HepG2 (cell line): ENCODE data around the gene SGF29. TPM values are rescaled to one million over a fixed set of nuclear protein-coding genes. Genes with fewer than 3 reads are reported as not detected.

ENCODE experiments used
- MAZ ChIP-seq, 2 experiments: sonication (generic) in 1 of 2; formaldehyde crosslinking in 1 of 2; IDR thresholded peaks; 2 replicates each; pipeline versions ENCODE4 v1.5.0 to v1.6.1; 2012 to 2020; ENCODE audit warnings: low read depth in 2 of 2, mild to moderate bottlenecking in 2 of 2, borderline replicate concordance in 1 of 2, improper control_type of control experiment in 1 of 2, low read length in 1 of 2, missing genetic modification reagents in 1 of 2, moderate library complexity in 1 of 2
- MTERF4 ChIP-seq: sonication (generic); formaldehyde crosslinking; IDR thresholded peaks from 2 replicates; pipeline ENCODE4 v1.8.0; 2023; ENCODE audit warnings: mild to moderate bottlenecking, missing genetic modification reagents
- RBFOX2 ChIP-seq: fragments of 200-400 bp; formaldehyde crosslinking; IDR thresholded peaks from 2 replicates; pipeline ENCODE4 v1.6.1; 2017; ENCODE audit warnings: low read depth, mild to moderate bottlenecking, low read length
- TFDP1 ChIP-seq: IDR thresholded peaks from 2 replicates; pipeline ENCODE4 v1.6.1; 2016; ENCODE audit warnings: missing compliant biosample characterization, missing genetic modification reagents, borderline replicate concordance
- ZBTB40 ChIP-seq, 2 experiments: fragments of 450-650 bp in 1 of 2; sonication (generic) in 1 of 2; formaldehyde crosslinking in 1 of 2; IDR thresholded peaks; 2 replicates each; pipeline versions ENCODE4 v1.6.1 to v1.8.0; 2016 to 2022; ENCODE audit warnings: antibody characterized with exemption in 1 of 2, mild to moderate bottlenecking in 1 of 2, missing genetic modification reagents in 1 of 2
- ZIK1 ChIP-seq: sonication (generic); formaldehyde crosslinking; IDR thresholded peaks from 2 replicates; pipeline ENCODE4 v1.5.0; 2020; ENCODE audit warnings: mild to moderate bottlenecking, low read depth, missing genetic modification reagents, borderline replicate concordance
- ZNF235 ChIP-seq: sonication (generic); formaldehyde crosslinking; IDR thresholded peaks from 2 replicates; pipeline ENCODE4 v1.8.1; 2023; ENCODE audit warnings: mild to moderate bottlenecking, missing genetic modification reagents, borderline replicate concordance
- ZNF34 ChIP-seq: sonication (generic); formaldehyde crosslinking; IDR thresholded peaks from 2 replicates; pipeline ENCODE4 v1.4.0; 2020; ENCODE audit warnings: mild to moderate bottlenecking, missing genetic modification reagents, borderline replicate concordance
- ZNF510 ChIP-seq: sonication (generic); formaldehyde crosslinking; IDR thresholded peaks from 2 replicates; pipeline ENCODE4 v1.4.0; 2020; ENCODE audit warnings: low read depth, mild to moderate bottlenecking, missing genetic modification reagents
- ZNF556 ChIP-seq: sonication (generic); formaldehyde crosslinking; IDR thresholded peaks from 2 replicates; pipeline ENCODE4 v1.4.0; 2020; ENCODE audit warnings: mild to moderate bottlenecking, missing genetic modification reagents, borderline replicate concordance
- ZSCAN22 ChIP-seq: sonication (generic); formaldehyde crosslinking; IDR thresholded peaks from 2 replicates; pipeline ENCODE4 v1.4.0; 2020; ENCODE audit warnings: mild to moderate bottlenecking, missing genetic modification reagents
- polyA plus RNA-seq, 8 experiments: library from polyadenylated mRNA; depleted of rRNA in 3 of 8; stranded (reverse) in 7 of 8; unstranded in 1 of 8; fragments of >200 nt; fragmentation: Illumina TruSeq in 4 of 8; extraction: Trizol in 4 of 8; gene quantifications; 2 replicates each; pipeline versions ENCODE4 v1.2.1 to v1.2.3, GENCODE V29; 2011 to 2016; ENCODE audit warnings: low read depth in 4 of 8, missing spikeins in 1 of 8, mixed read lengths in 1 of 8; ENCODE audit not compliant: insufficient read depth in 1 of 8
- total RNA-seq, 5 experiments: library from RNA; depleted of rRNA; stranded (reverse); fragments of >200 nt; fragmentation: Illumina TruSeq; extraction: Trizol; gene quantifications; 2 replicates each; pipeline ENCODE4 v1.2.3, GENCODE V29; 2016; ENCODE audit warnings: low read depth in 1 of 5
- TF ChIP-seq, protein P1 (sequence below): sonication (generic); formaldehyde crosslinking; IDR thresholded peaks from 2 replicates; pipeline ENCODE4 v1.5.1; 2020; ENCODE audit warnings: missing genetic modification reagents, mild to moderate bottlenecking, borderline replicate concordance

The SGF29 gene
- total and polyA plus RNA-seq, 2 of the 13 experiments (the other 11 are each of a cell fraction or from before 2014, with no cell fraction given), result 5.0 to 29.4 TPM

- TF ChIP-seq ZBTB40 (IDR thresholded peaks at IDR 0.05) (no peak), ZBTB40 (CRISPR knock-in tag; IDR thresholded peaks at IDR 0.05) (no peak), ZSCAN22 (no peak), MAZ (IDR thresholded peaks at IDR 0.05; ENCODE audit: borderline replicate concordance, low read depth, low read length) (no peak), MAZ (CRISPR knock-in tag; IDR thresholded peaks at IDR 0.05; ENCODE audit: low read depth) (no peak), ZNF556 (CRISPR knock-in tag) (no peak), TFDP1 (CRISPR knock-in tag) (no peak), ZNF34 (no peak), MTERF4 (no peak), ZNF510 (CRISPR knock-in tag) (no peak), ZIK1 (no peak), RBFOX2 (0 out of 2 replicates have a peak, but pooled peaks have one; percentile 7), ZNF235 (CRISPR knock-in tag) (no peak)
- TF ChIP-seq, protein P1, sequence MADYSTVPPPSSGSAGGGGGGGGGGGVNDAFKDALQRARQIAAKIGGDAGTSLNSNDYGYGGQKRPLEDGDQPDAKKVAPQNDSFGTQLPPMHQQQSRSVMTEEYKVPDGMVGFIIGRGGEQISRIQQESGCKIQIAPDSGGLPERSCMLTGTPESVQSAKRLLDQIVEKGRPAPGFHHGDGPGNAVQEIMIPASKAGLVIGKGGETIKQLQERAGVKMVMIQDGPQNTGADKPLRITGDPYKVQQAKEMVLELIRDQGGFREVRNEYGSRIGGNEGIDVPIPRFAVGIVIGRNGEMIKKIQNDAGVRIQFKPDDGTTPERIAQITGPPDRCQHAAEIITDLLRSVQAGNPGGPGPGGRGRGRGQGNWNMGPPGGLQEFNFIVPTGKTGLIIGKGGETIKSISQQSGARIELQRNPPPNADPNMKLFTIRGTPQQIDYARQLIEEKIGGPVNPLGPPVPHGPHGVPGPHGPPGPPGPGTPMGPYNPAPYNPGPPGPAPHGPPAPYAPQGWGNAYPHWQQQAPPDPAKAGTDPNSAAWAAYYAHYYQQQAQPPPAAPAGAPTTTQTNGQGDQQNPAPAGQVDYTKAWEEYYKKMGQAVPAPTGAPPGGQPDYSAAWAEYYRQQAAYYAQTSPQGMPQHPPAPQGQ (CRISPR knock-in tag), result no peak
Measured at GRCh38 chr16:28610595-28611191, 57.0 kb downstream of the SGF29 start (continued).
